Measurements from ENCODE around the gene ANKRD26. TPM values are rescaled to one million over a fixed set of nuclear protein-coding genes. Genes with fewer than 3 reads are reported as not detected.

Gene ANKRD26
- total and polyA plus RNA-seq, 9 of the 15 experiments (the other 6 are each of a cell fraction or from before 2014, with no cell fraction given), result 2.3 to 12.3 (median 4.9) TPM

DNA sequence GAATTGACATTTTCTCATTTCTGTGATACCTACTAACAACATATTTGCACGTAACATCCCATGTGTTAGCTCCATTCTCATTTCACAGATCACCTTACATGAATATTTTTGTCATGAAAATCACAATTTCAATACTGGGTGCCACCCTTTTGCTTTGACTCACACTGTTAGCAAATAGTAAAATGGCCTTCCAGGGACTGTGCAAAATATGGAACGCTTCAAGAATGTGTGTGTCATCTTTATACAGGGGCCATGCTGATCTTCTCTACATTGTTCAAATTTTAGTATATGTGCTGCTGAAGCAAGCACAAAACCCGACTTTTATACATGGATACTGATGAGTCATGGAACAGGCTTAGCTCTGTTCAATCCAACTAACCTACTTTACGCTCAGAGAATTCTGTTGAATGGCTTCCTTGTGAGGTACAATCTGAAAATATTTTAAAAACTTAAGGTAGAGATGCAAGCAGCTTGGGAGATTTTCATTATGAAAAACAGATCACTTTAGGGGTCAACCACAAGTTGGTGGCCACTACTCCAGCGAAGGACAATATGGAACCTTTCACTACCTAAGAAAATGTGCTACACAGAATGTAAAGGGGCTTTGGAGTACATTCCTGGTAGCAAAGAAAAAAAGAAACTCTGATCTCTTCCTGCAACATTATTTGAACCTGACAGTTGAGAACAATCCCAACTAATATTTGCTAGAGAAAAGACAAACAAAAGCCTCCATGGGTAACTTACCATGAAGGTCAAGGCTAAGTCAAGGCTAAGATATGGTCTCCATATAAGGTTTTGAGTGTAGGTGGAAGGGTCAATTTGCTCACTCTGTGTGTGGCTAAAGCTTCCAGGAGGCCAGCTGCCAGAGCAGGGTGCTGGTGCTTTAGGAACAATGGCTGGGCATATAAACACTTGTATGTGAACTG, 11.9 kb downstream of the ANKRD26 start:
- intact Hi-C loops (cut with micrococcal nuclease) (no loop called here), in situ Hi-C loops (cut with MboI) (no loop called here)
- Histone ChIP-seq H3K9me1 (ENCODE audit: control insufficient read depth, insufficient read depth, low read length) (no peaks in the 10 kb centered on the region), H3K27me3 (ENCODE audit: control insufficient read depth in 2 of 2, insufficient read depth in 2 of 2, low read length in 2 of 2) (no peaks in the 10 kb centered on the region), H2AFZ (ENCODE audit: low read depth, low read length) (no peak overlapping the region), H4K20me1 (replicated peaks; ENCODE audit: control insufficient read depth, insufficient read depth, low read length) (no peaks in the 10 kb centered on the region), H3K36me3 (ENCODE audit: control insufficient read depth, insufficient read depth, low read length) (peaks cover 31% of the 10 kb centered on the region; the same call in 2 of the 3 replicates), H3K9ac (ENCODE audit: insufficient read depth in 1 of 2, low read depth in 2 of 2, low read length in 2 of 2) (no peak overlapping the region), H3K27ac (ENCODE audit: extremely low read depth, low read depth, low read length) (no peak overlapping the region), H3K4me2 (ENCODE audit: insufficient read depth, low read length) (no peak overlapping the region), H3K4me1 (replicated peaks in 1 of 2; ENCODE audit: control insufficient read depth in 2 of 2, insufficient read depth in 2 of 2, low read length in 2 of 2) (no peaks in the 10 kb centered on the region), H3K4me3 (no peak overlapping the region), H3K9me3 (replicated peaks; ENCODE audit: control insufficient read depth, insufficient read depth, low read depth, low read length) (no peaks in the 10 kb centered on the region), H3K79me2 (ENCODE audit: control insufficient read depth, insufficient read depth, low read length) (no peaks in the 10 kb centered on the region)
- DNase-seq (ENCODE audit: extremely low read depth in 1 of 4, low spot score in 3 of 4), result no peak
- FAIRE-seq, result no peak
- 68% methylated on average over 5 of the region's 5 CpGs for WGBS (ENCODE audit: insufficient coverage, low coverage, missing lambda C conversion rate)
- TF ChIP-seq PYGO2 (tag; IDR thresholded peaks at IDR 0.05) (no peak), CBFB (CRISPR knock-in tag; IDR thresholded peaks at IDR 0.05) (no peak), NR3C1 (CRISPR knock-in tag; IDR thresholded peaks at IDR 0.05) (no peak), ZFX (CRISPR knock-in tag; IDR thresholded peaks at IDR 0.05) (no peak)
- no peak for ATAC-seq
- ChIA-PET CTCF (ENCODE audit: low intra/inter-chr PET ratio) (no interaction called here), POLR2A (interaction anchor here (1.3 kb wide), 1 partner anchor 12 kb away, joined by 3 read pairs; no protein-coding TSS in a partner anchor)
- BruUV-seq (replicated peaks), result no TSS peak

Measured in K562 (cell line).